Measurements from ENCODE around the gene CTSE. TPM values are rescaled to one million over a fixed set of nuclear protein-coding genes. Genes with fewer than 3 reads are reported as not detected.
"Not testable (repeated sequence)": the region's sequence is repeated elsewhere in the genome, so short reads cannot be mapped to it uniquely, and the experiment has no call there.

CTSE gene
- under 1 TPM; 0.14 to 0.19 (median 0.19) TPM for polyA plus RNA-seq (ENCODE audit: insufficient read length in 3 of 3)

DNA sequence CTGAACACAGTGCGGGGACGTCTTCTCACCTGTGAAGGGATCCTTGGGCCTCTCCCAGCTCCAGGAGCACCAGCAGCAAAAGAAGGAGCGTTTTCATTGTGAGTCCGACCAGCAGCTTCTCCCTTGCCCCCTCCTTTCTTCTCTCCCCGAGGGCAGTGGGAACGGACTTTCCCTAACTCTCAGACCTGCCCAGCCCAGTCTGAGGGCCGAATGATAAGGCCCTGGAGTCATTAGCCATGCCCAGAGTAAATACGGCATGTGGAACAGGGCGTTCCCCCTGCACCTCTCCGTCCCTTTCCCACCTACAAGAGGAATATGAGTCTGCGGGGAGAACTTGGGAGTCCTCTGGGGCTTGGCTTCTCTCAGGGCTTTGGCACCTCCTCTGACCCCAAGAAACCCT lies at the start of gene CTSE:
TSS of gene CTSE (minus strand) at position 201 of the 400 bp plus-strand sequence. CDS start at position 97, 104 bp downstream.
- DNase-seq (ENCODE audit: low read depth in 3 of 3, low spot score in 2 of 3), result no peak

DNA sequence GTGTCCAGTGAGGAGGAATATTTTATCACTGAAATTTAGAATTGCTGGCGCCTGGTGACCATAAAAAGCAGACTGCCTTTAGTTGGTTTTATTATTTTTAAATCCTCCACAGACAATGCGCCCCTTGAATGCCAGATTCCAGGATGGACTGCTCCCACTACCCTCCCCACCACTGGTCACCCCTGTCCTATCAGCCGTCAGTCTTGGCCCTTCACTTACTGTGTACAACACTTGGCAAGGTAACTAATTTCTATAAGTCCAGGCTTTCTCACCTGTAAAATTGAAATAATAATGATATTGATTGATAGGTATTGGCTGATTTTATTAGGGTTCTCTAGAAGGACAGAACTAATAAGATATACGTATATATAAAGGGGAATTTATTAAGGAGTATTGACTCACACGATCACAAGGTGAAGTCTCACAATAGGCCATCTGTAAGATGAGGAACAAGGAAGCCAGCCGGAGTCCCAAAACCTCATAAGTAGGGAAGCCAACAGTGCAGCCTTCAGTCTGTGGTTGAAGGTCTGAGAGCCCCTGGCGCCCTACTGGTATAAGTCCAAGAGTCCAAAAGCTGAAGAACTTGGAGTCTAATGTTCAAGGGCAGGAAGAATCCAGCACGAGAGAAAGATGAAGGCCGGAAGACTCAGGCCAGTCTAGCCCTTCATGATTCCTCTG lies 47.1 kb upstream of the CTSE start:
- DNase-seq (ENCODE audit: low read depth in 3 of 3, low spot score in 2 of 3), result no peak

DNA sequence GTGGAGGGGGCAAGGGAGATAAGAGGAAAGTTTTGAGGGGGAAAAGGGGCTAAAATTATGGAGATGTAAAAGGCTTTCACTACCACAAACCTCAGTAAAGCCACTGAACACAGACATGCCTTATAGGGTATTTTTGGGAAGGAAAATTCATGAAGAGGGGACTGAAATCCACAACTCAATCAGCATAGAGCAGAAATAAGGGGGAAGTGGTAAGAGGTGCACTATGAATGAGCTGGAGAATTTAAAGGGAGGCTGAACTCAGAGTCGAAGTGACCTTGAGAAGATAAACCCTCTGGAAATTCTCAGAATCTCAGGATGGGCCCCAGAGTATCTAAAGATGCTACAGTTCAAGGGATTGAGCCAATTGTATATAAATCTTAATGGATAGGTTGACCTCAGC lies 44.6 kb upstream of the CTSE start:
- DNase-seq (ENCODE audit: low read depth in 3 of 3, low spot score in 2 of 3), result no peak

DNA sequence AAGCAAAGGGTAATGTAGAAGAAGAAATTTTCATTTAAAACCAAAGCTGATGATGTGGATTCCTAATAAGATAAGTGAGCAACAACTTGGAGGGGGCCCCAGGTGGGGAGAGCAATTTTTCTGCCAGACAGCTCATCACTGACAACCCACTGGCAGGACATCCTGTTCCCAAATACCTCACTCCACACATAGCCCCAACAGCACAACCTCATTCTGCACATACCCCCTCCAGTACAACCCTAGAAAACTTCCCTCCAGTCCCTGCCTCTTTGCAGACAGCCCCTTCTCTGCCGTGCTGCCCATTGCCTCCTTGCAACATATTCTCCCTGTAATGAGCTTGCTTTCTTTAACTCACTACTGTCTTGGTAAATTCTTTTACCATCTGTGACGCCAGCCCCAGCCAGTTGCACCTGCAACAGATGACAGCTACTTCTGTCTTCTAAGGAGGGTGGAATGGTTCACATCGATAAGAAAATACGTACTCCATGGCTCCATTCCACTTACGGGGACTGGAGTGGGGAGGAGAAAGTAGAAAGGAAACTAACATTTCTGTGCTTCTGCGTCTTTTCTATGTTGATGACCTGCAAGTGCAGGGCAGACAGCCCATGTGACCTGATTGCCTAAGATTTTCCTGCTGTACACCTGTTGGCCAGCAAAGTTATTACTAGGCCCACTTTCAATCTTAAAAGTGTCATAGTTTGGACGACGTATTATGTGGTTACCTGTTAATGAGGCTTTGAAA lies 44.0 kb upstream of the CTSE start:
- DNase-seq (ENCODE audit: low read depth in 3 of 3, low spot score in 2 of 3), result no peak

DNA sequence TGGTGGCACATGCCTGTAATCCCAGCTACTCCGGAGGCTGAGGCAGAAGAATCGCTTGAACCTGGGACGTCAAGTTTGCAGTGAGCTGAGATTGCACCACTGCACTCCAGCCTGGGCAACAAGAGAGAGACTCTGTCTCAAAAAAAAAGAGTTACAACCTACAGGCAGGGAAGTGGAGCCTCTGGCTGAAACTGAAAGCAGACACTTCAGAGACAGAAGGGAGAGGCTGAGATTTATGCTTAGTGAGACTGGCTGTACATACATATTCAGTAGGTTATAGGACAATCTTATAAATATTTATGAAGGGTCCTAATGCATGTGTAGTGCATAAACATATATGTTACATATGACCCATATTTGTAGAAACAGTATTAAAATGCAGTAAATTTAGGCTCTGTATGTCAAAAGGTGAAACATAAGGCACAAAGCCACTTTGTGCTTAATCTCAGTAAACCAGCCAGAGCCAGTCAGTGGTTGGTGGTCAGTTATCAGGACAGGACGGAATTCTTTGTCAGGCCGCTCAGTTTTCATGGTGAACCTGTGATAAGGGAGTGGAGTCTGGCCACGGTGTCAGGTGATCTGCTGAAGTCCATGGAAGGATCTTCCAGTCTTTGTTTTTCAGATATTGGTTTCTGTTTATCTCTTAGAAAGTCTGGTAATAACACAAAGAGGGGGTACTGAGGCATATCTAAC lies 42.9 kb upstream of the CTSE start:
- DNase-seq (ENCODE audit: low read depth in 3 of 3, low spot score in 2 of 3), result no peak

DNA sequence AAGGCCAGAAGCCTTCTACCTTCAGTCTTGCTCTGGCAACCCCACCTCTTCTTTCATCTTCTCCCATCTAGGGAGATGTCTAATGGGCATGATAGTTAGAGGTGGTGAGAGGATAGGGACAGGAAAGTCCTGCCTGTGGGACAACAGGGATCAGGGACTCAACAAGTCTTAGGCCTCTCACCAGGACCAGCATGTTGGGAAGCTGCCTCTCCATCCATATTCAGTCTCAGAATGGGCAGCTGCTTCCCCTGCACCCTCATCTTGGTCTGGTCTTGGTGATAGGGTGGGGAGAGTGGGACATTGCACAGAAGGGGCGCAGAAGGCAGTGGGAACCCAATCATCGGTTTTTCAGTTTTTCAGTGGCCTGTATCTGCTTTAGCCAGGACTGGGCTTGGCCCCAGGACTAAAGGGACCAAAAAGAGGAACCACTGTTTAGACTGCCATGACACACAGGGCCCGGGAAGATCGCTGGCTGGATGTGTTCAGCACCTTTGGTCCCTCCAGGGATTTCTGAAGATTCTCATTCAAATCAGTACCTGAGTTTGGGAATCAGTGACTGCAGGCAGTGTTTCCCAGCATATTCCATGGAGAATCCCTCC lies 42.0 kb upstream of the CTSE start:
- no peak for DNase-seq (ENCODE audit: low read depth in 3 of 3, low spot score in 2 of 3)

DNA sequence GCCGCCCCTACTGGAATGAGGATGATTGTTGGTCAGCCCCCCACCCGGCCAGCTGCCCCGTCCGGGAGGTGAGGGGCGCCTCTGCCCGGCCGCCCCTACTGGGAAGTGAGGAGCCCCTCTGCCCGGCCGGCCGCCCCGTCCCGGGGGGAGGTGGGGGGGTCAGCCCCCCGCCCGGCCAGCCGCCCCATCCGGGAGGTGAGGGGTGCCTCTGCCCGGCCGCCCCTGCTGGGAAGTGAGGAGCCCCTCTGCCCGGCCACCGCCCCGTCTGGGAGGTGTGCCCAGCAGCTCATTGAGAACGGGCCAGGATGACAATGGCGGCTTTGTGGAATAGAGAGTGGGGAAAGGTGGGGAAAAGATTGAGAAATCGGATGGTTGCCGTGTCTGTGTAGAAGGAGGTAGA lies 40.8 kb upstream of the CTSE start:
- not testable (repeated sequence) for DNase-seq (ENCODE audit: low read depth in 3 of 3, low spot score in 2 of 3)

DNA sequence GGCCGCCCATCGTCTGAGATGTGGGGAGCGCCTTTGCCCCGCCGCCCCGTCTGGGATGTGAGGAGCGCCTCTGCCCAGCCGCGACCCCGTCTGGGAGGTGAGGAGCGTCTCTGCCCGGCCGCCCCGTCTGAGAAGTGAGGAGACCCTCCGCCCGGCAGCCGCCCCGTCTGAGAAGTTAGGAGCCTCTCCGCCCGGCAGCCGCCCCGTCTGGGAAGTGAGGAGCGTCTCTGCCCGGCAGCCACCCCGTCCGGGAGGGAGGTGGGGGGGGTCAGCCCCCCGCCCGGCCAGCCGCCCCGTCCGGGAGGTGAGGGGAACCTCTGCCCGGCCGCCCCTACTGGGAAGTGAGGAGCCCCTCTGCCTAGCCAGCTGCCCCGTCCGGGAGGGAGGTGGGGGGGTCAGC lies 40.3 kb upstream of the CTSE start:
- DNase-seq (ENCODE audit: low read depth in 3 of 3, low spot score in 2 of 3), result not testable (repeated sequence)

DNA sequence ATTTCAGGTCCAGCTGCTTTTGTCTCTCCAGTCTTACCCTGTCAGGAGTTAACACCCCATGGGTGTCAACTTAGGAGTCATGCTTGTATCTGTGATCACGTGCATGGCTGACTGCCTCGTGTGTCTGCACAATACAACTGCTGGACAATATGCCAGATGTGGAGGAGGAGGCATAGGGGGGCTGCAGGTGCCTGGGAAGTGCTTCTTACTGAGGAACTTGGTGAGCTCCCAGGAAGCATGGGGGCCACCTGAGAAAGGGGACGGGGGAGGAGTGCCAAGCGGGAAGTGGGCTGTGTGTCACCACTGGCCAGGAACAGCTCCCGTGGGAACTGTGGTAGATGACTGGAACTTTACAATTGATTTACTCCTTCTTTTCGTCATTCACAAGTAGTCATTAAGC lies 38.8 kb upstream of the CTSE start:
- no peak for DNase-seq (ENCODE audit: low read depth in 3 of 3, low spot score in 2 of 3)

DNA sequence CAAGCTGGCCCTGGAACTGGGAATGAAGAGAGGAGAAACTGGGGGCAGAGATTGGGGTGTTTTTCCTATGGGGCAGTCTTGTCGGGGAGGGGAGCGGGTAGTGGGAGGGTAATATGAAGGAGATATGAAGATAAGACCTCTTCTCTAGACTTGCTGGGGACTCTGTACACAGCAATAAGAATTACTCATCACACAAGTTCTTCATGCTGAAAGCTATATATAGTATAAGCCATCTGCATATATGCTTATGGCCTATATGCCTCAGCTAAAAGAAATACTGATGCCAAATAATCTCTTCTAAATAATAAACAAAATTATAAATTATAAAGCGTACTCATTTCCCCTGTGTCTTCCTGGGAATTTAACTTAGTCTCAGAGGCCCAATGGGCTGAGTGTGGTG lies 37.1 kb upstream of the CTSE start:
- DNase-seq (ENCODE audit: low read depth in 3 of 3, low spot score in 2 of 3), result no peak

DNA sequence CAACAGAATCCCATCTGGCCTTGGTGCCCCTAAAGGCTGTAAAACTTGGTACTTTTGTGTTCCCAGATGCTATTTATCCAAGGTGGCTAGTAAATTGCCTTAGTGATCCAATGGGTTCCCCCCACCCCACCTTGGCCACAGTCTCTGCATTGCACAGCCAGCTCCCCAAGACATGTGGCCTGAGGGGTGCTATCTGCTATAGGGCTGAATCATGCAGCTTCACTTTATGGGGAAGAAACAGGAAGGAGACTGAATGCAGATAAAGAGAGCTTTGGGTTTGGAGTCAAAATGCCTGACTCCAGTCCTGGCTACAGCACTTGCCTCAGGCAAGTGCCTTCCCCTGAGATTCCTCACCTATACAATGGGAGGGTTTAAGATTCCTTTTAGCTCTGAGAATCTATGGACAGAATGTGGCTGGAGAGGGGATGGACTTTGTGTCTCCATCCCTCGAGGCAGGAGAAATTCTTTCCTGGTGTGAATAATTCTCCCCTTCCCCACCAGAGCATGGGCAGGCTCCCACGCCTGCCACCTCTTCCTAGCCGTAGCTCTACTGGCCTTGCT lies 35.7 kb upstream of the CTSE start:
- DNase-seq (ENCODE audit: low read depth in 3 of 3, low spot score in 2 of 3), result no peak

DNA sequence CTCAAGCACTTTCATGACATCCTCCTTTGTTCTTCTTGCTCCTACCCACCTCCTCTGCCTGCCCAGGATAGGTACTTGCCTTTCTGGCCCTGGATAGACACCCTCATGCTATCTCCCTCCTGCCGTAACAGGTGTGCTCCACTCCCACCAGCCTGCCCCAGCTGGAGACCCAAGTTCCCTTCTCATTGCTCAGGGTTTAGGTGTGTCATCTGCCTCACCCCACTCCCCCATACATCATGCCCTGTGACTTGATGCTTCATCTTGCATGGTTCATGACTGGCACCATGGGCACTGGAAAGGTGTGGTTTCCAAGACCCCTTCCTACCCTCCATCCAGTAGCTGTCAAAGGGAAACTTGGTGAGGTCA lies 35.2 kb upstream of the CTSE start:
- no peak for DNase-seq (ENCODE audit: low read depth in 3 of 3, low spot score in 2 of 3)

DNA sequence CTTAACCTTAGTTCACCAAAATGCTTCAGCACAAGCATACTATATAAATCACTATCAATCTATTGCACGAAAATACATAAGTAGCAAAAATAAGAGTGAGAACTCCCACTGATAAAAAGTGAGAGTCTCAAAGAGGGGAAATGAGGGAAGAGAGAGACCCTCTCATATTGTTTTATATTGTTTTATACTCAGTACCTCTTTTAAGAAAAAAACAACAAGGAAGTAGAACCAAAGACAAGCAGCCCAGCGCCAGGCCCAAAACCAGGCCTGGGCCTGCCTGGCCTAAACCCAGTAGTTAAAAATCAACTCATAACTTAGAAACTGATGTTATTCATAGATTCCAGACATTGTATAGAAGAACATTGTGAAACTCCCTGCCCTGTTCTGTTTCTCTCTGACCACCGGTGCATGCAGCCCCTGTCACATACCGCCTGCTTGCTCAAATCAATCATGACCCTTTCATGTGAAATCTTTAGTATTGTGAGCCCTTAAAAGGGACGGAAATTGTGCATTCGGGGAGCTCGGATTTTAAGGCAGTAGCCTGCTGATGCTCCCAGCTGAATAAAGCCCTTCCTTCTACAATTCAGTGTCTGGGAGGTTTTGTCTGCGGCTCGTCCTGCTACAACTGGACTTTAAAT lies 34.7 kb upstream of the CTSE start:
- not testable (repeated sequence) for DNase-seq (ENCODE audit: low read depth in 3 of 3, low spot score in 2 of 3)

DNA sequence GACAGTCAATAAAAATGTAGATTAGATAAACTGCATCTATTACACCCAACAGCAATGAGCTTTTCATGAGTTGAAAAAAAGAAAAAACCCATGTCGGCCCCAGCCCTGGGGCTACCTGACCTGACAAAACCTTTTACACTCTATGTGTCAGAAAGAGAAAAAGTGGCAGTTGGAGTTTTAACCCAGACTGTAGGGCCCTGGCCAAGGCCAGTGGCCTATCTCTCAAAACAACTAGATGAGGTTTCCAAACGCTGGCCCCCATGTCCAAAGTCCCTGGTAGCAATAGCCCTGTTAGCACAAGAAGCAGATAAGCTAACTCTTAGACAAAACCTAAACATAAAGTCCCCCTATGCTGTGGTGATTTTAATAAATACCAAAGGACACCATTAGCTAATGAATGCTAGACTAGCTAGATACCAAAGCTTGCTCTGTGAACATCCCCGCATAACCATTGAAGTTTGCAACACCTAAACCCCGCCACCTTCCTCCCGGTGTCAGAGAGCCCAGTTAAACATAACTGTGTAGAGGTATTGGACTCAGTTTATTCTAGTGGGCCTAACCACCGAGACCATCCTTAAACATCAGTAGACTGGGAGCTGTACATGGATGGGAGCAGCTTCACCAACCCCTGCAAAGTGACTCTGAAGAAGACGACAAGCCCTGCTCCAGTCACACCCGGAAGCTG lies 32.1 kb upstream of the CTSE start:
- DNase-seq (ENCODE audit: low read depth in 3 of 3, low spot score in 2 of 3), result not testable (repeated sequence)

DNA sequence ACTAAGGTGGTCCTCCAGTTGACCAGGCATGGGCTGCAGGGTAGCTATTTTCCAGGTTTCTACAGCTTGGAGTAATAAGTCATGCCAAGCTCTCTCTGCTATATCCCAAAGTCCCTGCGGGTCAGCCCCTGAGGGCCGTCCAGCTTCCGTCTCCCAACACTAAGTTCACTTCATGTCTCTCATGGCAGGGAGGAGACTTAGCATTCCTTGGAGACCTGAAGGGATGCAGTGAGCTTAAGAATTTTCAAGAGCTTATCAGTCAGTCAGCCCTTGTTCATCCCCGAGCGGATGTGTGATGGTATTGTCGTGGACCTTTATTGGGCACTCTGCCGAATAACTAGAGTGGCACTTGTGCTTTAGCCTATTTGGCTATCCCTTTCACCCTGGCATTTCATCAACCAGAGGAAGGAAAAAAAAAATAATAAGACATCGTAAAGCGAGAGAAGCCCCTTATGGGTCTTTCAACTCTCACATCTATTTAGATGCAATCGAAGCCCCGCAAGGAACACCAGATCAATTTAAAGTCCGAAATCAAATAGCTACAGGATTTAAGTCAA lies 31.5 kb upstream of the CTSE start:
- not testable (repeated sequence) for DNase-seq (ENCODE audit: low read depth in 3 of 3, low spot score in 2 of 3)

DNA sequence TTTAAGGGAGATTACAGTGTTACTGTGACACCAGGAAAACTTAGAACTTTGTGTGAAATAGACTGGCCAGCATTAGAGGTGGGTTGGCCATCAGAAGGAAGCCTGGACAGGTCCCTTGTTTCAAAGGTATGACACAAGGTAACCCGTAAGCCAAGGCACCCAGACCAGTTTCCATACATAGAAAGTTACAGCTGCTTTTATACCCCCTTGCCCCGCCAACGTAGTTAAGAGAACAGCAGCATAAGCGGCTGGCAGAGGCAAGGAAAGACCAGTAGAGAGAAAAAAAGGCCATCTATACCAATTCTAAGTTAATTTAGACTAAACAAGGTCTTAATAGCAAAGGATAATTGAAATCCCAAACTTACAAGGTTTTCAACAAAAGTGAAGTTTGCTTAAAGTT lies 29.9 kb upstream of the CTSE start:
- not testable (repeated sequence) for DNase-seq (ENCODE audit: low read depth in 3 of 3, low spot score in 2 of 3)

DNA sequence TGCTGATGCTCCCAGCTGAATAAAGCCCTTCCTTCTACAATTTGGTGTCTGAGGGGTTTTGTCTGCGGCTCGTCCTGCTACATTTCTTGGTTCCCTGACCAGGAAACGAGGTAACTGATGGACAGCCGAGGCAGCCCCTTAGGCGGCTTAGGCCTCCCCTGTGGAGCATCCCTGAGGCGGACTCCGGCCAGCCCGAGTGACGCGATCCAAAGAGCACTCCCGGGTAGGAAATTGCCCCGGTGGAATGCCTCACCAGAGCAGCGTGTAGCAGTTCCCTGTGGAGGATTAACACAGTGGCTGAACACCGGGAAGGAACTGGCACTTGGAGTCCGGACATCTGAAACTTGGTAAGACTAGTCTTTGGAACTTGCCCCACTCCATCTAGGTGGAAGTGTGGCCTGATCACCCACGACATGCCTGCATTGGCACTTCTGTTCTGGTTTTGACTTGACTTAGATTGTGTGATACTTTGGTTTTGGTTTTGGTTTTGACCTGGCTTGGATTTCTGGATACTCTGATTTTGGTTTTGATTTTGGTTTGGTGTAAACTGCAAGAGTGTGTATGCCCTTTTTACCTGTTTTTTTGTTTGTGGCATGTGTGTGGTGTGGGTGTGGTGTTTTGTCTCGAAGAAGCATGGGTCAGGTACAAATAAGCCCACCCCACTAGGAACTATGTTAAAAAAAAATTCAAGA lies 29.4 kb upstream of the CTSE start, which contains the start of gene RHEX:
TSS of gene RHEX (plus strand) at position 255 of the 692 bp plus-strand sequence. CDS start 44,656 bp downstream, outside the sequence.
- DNase-seq (ENCODE audit: low read depth in 3 of 3, low spot score in 2 of 3), result not testable (repeated sequence)

DNA sequence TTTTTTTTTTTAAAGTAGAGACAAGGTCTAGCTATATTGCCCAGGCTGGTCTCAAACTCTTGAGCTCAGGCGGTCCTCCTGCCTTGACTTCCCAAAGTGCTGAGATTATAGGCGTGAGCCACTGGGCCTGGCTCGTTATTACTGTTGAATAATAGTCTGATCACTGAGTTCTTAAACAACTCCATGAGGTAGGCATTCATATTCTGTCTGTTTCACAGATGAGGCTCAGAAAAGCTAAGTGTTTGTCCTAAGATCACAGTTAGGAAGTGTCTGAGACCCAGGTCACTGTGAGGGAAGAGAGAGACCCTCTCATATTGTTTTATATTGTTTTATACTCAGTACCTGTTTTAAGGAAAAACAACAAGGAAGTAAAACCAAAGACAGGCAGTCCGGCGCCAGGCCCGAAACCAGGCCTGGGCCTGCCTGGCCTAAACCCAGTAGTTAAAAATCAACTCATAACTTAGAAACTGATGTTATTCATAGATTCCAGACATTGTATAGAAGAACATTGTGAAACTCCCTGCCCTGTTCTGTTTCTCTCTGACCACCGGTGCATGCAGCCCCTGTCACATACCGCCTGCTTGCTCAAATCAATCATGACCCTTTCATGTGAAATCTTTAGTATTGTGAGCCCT lies 28.7 kb upstream of the CTSE start:
- DNase-seq (ENCODE audit: low read depth in 3 of 3, low spot score in 2 of 3), result not testable (repeated sequence)

Data from right renal cortex interstitium (tissue), 3 donors.